ENCODE results near the gene EXD3. TPM values are rescaled to one million over a fixed set of nuclear protein-coding genes. Genes with fewer than 3 reads are reported as not detected.

EXD3 gene
- total and polyA plus RNA-seq, 9 of the 15 experiments (the other 6 are each of a cell fraction or from before 2014, with no cell fraction given), result 0.29 to 12.5 (median 3.9) TPM

DNA sequence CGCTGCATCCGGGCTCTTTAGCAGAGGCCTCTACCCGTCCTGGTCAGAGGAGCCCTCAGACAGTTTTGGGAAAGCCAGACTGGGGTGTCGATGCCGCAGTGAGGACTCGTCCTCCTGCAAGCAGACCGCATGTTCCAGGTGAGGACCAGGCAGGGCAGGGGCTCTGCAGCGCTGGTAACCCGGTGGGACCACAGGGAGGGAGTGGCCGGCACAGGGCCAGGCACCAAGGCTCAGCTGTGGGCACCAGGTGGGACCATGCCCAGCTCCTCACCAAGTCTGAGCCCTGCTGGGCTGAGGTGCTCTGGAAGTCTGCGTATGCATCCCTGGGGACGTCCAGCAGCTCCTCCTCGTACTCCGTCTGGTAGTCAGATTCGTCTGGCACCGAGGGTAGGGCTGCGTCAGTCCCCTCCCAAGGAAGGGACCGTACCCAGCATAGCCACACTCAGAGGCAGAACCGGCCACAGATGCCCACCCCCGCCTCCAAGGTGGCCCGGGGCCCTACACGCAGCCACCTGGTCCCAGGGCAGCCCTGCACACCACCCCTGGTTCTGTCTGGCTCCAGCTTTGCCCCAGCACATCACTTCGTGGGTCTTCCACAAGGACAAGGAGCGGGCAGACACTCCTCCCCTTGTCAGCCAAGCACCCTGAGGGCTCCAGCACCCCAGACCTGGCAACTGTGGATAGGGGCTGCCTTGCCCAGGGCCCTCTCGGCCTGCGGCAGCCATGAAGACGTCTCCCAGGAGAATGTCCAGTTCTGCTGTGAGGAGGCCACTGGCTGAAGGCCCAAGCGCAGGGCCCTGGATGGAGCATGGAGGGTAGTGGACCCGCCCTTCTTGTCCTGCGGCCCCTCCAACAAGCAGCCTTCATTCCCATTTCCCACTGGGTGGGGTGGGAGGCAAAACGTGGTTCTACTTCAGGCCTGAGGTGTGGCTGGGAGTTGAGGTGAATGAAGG is 37.7 kb upstream of the EXD3 start (continued):
- TF ChIP-seq, protein P1, sequence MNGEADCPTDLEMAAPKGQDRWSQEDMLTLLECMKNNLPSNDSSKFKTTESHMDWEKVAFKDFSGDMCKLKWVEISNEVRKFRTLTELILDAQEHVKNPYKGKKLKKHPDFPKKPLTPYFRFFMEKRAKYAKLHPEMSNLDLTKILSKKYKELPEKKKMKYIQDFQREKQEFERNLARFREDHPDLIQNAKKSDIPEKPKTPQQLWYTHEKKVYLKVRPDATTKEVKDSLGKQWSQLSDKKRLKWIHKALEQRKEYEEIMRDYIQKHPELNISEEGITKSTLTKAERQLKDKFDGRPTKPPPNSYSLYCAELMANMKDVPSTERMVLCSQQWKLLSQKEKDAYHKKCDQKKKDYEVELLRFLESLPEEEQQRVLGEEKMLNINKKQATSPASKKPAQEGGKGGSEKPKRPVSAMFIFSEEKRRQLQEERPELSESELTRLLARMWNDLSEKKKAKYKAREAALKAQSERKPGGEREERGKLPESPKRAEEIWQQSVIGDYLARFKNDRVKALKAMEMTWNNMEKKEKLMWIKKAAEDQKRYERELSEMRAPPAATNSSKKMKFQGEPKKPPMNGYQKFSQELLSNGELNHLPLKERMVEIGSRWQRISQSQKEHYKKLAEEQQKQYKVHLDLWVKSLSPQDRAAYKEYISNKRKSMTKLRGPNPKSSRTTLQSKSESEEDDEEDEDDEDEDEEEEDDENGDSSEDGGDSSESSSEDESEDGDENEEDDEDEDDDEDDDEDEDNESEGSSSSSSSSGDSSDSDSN (IDR thresholded peaks at IDR 0.05; ENCODE audit: borderline replicate concordance in 1 of 2, low read depth in 2 of 2, low read length in 2 of 2), result no peak
- no peak for TF ChIP-seq KAT7 (CRISPR knock-in tag; IDR thresholded peaks at IDR 0.05; ENCODE audit: borderline replicate concordance)
- TF ChIP-seq, protein P2, sequence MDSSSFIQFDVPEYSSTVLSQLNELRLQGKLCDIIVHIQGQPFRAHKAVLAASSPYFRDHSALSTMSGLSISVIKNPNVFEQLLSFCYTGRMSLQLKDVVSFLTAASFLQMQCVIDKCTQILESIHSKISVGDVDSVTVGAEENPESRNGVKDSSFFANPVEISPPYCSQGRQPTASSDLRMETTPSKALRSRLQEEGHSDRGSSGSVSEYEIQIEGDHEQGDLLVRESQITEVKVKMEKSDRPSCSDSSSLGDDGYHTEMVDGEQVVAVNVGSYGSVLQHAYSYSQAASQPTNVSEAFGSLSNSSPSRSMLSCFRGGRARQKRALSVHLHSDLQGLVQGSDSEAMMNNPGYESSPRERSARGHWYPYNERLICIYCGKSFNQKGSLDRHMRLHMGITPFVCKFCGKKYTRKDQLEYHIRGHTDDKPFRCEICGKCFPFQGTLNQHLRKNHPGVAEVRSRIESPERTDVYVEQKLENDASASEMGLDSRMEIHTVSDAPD (CRISPR knock-in tag; IDR thresholded peaks at IDR 0.05), result no peak
- no peak for TF ChIP-seq ZNF76 (CRISPR knock-in tag; IDR thresholded peaks at IDR 0.05; ENCODE audit: borderline replicate concordance)
